Fibroblast of gingiva (primary cell): ENCODE measurements around the gene SLC25A47.
A peak's percentile ranks its signal among the peaks of the same experiment; 100 is the strongest.
"Not testable (repeated sequence)": the region's sequence is repeated elsewhere in the genome, so short reads cannot be mapped to it uniquely, and the experiment has no call there.

Experiments
- DNase-seq: peaks from one replicate; pipeline ENCODE4 v3.0.0-alpha.2; 2011; ENCODE audit warnings: low read depth

Gene SLC25A47

GRCh38 chr14:100289916-100290606 is 33.1 kb upstream of the SLC25A47 start:
- no peak for DNase-seq

- DNase-seq = no peak
These were observed 32.4 kb upstream of the SLC25A47 start for GRCh38 chr14:100290607-100291304.

GRCh38 chr14:100291305-100292075 is 31.6 kb upstream of the SLC25A47 start:
- no peak for DNase-seq

GRCh38 chr14:100292301-100292775 is 30.8 kb upstream of the SLC25A47 start:
- no peak for DNase-seq

- no peak for DNase-seq
These were observed 30.2 kb upstream of the SLC25A47 start for GRCh38 chr14:100292776-100293461.

GRCh38 chr14:100293497-100294212 is 29.5 kb upstream of the SLC25A47 start:
- DNase-seq = no peak

GRCh38 chr14:100294213-100294962 is 28.8 kb upstream of the SLC25A47 start:
- peak; percentile 58 for DNase-seq

GRCh38 chr14:100294963-100295330 is 28.2 kb upstream of the SLC25A47 start:
- no peak for DNase-seq

GRCh38 chr14:100295376-100296105 is 27.6 kb upstream of the SLC25A47 start:
- no peak for DNase-seq

- DNase-seq = no peak
These were observed 27.0 kb upstream of the SLC25A47 start for GRCh38 chr14:100296106-100296651.

- not testable (repeated sequence) for DNase-seq
These were observed 26.4 kb upstream of the SLC25A47 start for GRCh38 chr14:100296729-100297128.

- peak; percentile 83 for DNase-seq
These were observed 25.5 kb upstream of the SLC25A47 start for GRCh38 chr14:100297320-100298300.

GRCh38 chr14:100298551-100299237 is 24.4 kb upstream of the SLC25A47 start:
- DNase-seq = no peak

GRCh38 chr14:100299238-100299560 is 23.9 kb upstream of the SLC25A47 start:
- DNase-seq = no peak

- DNase-seq = peak; percentile 42
These were observed 20.5 kb upstream of the SLC25A47 start for GRCh38 chr14:100302616-100303015.

GRCh38 chr14:100303179-100303578 is 20.0 kb upstream of the SLC25A47 start:
- DNase-seq = no peak

GRCh38 chr14:100303925-100304324 is 19.2 kb upstream of the SLC25A47 start:
- DNase-seq = no peak

- DNase-seq = no peak
These were observed 18.3 kb upstream of the SLC25A47 start for GRCh38 chr14:100304825-100305323.
